ENCODE results near the gene STK38L. TPM values are rescaled to one million over a fixed set of nuclear protein-coding genes. Genes with fewer than 3 reads are reported as not detected.

STK38L gene
- total RNA-seq, 1 experiment from 2014 or later: 22.7 TPM

- DNase-seq (ENCODE audit: low spot score): peak; percentile 72
Observed at GRCh38 chr12:27277846-27278260, 33.8 kb downstream of the STK38L start.

GRCh38 chr12:27279826-27280225 is 35.7 kb downstream of the STK38L start:
- no peak for DNase-seq (ENCODE audit: low spot score)

- DNase-seq (ENCODE audit: low spot score): no peak
Observed at GRCh38 chr12:27280412-27280811, 36.3 kb downstream of the STK38L start.

- DNase-seq (ENCODE audit: low spot score): no peak
Observed at GRCh38 chr12:27282754-27283153, 38.7 kb downstream of the STK38L start.

GRCh38 chr12:27284021-27284420 is 39.9 kb downstream of the STK38L start:
- no peak for DNase-seq (ENCODE audit: low spot score)

GRCh38 chr12:27284751-27285150 is 40.7 kb downstream of the STK38L start:
- DNase-seq (ENCODE audit: low spot score): peak; percentile 12

- no peak for DNase-seq (ENCODE audit: low spot score)
Observed at GRCh38 chr12:27285403-27285802, 41.3 kb downstream of the STK38L start.

- peak; percentile 16 for DNase-seq (ENCODE audit: low spot score)
Observed at GRCh38 chr12:27289414-27289813, 45.3 kb downstream of the STK38L start.

- DNase-seq (ENCODE audit: low spot score): no peak
Observed at GRCh38 chr12:27290501-27291168, 46.5 kb downstream of the STK38L start.

GRCh38 chr12:27291862-27292261 is 47.8 kb downstream of the STK38L start:
- DNase-seq (ENCODE audit: low spot score): no peak

GRCh38 chr12:27292718-27293117 is 48.6 kb downstream of the STK38L start:
- no peak for DNase-seq (ENCODE audit: low spot score)

GRCh38 chr12:27293463-27293862 is 49.4 kb downstream of the STK38L start:
- DNase-seq (ENCODE audit: low spot score): no peak

GRCh38 chr12:27296674-27297073 is 52.6 kb downstream of the STK38L start:
- DNase-seq (ENCODE audit: low spot score): no peak

- no peak for DNase-seq (ENCODE audit: low spot score)
Observed at GRCh38 chr12:27297566-27297965, 53.5 kb downstream of the STK38L start.

- no peak for DNase-seq (ENCODE audit: low spot score)
Observed at GRCh38 chr12:27299102-27299501, 55.0 kb downstream of the STK38L start.

GRCh38 chr12:27300226-27300625 is 56.1 kb downstream of the STK38L start:
- DNase-seq (ENCODE audit: low spot score): no peak

GRCh38 chr12:27303139-27304111 is 59.3 kb downstream of the STK38L start:
- DNase-seq (ENCODE audit: low spot score): no peak

- DNase-seq (ENCODE audit: low spot score): no peak
Observed at GRCh38 chr12:27304856-27305255, 60.8 kb downstream of the STK38L start.

- no peak for DNase-seq (ENCODE audit: low spot score)
Observed at GRCh38 chr12:27305673-27306456, 61.8 kb downstream of the STK38L start.

GRCh38 chr12:27309293-27309994 is 65.4 kb downstream of the STK38L start:
- DNase-seq (ENCODE audit: low spot score): no peak

GRCh38 chr12:27309995-27310315 is 65.9 kb downstream of the STK38L start:
- DNase-seq (ENCODE audit: low spot score): no peak

GRCh38 chr12:27316947-27317346 is 72.9 kb downstream of the STK38L start:
- no peak for DNase-seq (ENCODE audit: low spot score)
